ENCODE measurements around the gene GET4.

The GET4 gene

GRCh38 chr7:841943-842342 is 34.4 kb upstream of the GET4 start:
- TF ChIP-seq CTCF (IDR thresholded peaks at IDR 0.05): no peak

- TF ChIP-seq CTCF (IDR thresholded peaks at IDR 0.05): no peak
Observed at GRCh38 chr7:842431-843031, 33.8 kb upstream of the GET4 start.

DNA sequence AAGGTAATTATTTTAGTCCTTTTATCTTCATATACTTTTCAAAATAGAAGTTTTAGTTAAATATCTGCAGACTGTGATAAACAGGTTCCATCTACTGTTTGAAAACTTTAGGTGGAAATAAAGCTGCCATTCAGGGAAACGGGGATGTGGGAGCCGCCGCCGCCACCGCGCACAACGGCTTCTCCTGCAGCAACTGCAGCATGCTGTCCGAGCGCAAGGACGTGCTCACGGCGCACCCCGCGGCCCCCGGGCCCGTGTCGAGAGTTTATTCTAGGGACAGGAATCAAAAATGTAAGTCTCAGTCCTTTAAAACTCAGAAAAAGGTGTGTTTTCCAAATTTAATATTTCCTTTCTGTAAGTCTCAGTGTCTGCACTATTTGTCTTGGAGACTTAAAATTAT is 33.1 kb upstream of the GET4 start:
- no peak for TF ChIP-seq CTCF (IDR thresholded peaks at IDR 0.05)

GRCh38 chr7:844043-844442 is 32.3 kb upstream of the GET4 start:
- TF ChIP-seq CTCF (IDR thresholded peaks at IDR 0.05): no peak

DNA sequence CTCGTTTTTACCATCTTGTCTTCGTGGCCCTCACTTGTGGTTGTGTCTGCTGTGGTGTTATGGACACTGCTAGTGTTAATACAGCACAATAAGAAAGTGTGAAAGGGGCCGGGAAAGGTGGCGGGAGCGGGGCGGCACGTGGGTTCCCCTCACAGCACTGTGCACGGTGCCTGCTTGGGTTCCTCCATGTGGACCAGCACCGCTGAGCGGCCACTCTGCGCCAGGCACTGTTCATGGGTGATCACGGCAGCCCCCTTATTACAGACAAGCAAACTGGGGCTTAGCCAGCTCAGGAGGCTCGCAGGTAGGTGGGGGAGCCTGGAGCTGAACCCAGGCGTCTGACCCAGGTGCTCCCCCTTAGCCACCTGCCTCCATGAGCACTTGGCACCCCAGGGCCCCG is 31.8 kb upstream of the GET4 start:
- TF ChIP-seq CTCF (IDR thresholded peaks at IDR 0.05): no peak

DNA sequence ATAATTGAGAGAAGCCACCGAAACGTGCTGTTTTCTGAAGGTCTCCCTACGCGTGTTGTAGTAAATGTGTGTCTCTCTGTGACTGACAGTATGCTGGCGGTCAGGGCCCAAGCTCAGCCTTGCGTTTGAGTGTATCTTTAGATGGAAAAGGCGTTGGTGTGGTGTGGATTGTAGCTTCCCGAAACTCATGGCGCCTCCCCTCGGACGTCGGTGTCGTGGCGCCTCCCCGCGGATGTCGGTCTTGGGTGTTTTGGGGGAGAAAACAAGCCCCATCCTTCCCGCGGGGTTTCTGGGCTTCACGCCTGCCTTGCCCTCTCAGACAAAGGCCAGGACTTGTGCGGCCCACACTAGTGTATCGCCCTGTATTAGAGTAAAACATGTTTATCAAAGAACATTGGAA is 31.3 kb upstream of the GET4 start:
- TF ChIP-seq CTCF (IDR thresholded peaks at IDR 0.05): no peak

- no peak for TF ChIP-seq CTCF (IDR thresholded peaks at IDR 0.05)
Observed at GRCh38 chr7:845731-846130, 30.6 kb upstream of the GET4 start.

DNA sequence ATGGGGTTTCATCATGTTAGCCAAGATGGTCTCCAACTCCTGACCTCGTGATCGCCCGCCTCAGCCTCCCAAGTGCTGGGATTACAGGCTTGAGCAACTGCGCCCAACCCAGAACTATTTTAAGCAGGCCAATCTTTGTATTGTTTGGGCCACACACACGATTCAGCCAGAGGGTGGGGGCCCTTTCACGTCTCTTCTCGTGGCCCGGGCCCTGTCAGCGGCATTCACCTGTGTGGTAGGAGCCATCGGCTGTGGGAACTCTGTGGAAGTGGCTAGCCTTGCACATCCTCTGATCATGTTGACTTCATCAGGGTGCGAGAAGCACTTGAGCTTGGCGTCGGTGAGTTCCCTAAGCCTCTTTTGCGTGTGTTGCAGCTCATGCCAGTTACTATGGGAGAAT is 27.2 kb upstream of the GET4 start:
- no peak for TF ChIP-seq CTCF (IDR thresholded peaks at IDR 0.05)

Data from LNCAP (cell line).